GOT3 (cell line): Measurements from ENCODE around the gene CTAGE15.
"Not testable (repeated sequence)": the region's sequence is repeated elsewhere in the genome, so short reads cannot be mapped to it uniquely, and the experiment has no call there.

Source experiments
- DNase-seq: peaks from one replicate; lab custom pipeline; 2025; ENCODE audit warnings: mixed read lengths; lab: John Stamatoyannopoulos, UW

CTAGE15 gene

GRCh38 chr7:143571501-143571900 is at the start of gene CTAGE15:
Gene CTAGE15 (plus strand): TSS chr7:143571801. CDS start chr7:143571818, 17 bp downstream.
- not testable (repeated sequence) for DNase-seq

- not testable (repeated sequence) for DNase-seq
Measured at GRCh38 chr7:143522309-143522916, 49.2 kb upstream of the CTAGE15 start.

GRCh38 chr7:143531169-143531926 is 40.3 kb upstream of the CTAGE15 start:
- DNase-seq = not testable (repeated sequence)

GRCh38 chr7:143531932-143532331 is 39.7 kb upstream of the CTAGE15 start:
- not testable (repeated sequence) for DNase-seq

DNA sequence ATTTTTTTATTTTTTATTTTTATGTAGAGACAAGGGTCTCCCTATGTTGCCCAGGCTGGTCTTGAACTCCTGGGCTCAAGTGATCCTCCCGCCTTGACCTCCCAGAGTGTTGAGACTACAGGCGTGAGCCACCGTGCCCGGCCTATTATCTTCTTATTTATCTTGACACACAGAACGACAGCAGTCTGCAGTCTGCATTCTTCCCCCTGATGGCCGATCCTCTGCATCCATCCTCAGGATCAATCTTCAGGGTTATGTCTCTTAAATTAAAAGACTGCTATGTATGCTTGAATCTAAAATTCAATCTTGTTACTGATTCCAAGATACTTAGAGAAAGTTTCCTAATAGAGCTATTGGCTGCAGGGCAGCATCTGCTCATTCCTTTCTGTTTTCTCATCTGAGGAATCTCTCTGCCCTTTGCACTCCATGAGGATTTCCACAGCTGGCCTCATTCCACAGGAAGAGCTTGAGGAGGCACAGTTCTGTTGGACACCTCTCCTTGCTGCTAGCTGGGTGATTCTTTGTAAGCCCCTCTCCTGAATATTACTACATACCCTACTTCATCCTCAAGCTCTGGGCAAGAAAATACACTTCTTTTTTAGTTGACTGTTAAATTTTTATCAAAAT is 38.3 kb upstream of the CTAGE15 start:
- DNase-seq = not testable (repeated sequence)

DNA sequence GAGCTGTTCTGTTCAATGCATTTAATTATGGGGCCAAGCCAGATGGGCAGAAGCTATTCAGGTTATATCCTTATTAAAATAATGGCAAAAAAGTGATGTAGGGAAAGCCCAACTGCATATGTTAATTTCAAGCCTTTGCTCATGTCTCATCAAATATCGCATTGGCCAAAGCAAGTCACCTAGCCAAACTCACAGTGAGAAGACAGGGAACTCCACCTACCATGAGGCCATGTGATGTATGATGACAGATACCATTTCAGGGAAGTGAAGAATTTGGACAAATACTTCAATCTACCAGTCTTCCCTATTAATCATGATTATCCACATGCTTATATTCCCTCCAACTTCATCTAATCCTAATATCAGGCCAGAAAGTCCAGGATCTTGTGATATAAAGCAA is 35.2 kb upstream of the CTAGE15 start:
- DNase-seq = not testable (repeated sequence)

DNA sequence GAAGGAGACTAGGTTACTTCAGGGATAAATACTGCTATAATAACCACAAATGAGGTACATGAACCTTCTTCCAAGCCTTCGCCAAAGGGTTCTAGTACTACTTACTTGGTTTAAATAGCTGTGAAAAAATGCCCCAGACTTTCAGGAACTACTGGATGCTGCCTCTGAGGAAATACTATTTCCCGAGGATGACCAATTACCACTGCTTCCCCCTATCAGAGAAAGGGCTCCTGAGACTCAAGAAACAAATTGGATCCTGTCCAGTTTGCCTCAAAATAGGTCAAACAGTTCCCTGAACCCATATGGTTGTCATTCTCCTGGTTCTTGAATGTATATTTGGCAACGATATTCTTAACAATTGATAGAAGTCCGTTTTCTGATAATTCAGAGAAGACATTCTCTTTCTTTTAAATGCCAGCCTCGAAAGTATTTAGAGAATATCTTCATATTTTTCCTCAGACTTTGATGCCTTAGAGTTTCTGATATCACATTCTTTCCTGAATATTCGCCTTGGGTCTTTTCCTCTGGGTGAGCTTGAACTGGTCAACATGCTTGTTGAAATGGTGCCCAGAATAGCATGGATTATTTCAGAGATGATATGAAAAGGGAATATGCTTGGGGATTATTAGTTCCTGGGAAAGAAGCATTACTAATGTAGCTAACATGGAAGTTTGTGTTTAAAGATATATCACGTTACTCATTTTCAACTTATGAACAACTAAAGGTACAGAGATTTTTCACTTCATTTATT is 28.1 kb upstream of the CTAGE15 start:
- DNase-seq = not testable (repeated sequence)

DNA sequence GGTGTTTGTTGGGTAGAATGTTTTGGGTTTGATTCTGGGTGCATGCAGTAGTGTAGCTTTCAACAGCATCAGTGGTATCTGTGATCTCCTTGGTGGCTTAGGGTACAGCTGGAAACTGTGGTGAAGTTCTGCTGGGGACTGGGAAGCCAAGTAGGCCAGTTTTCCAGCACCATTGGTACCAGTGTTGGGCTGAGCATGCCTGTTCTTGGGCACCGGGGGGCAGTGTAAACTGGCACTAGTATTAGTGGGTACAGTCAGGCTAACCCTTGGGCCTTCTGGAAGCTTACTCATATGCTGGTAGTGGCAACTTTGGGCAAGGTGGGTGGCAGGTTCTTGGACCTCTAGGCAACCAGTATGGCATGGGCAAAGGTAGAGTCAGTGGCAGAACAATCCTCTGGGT is 15.6 kb upstream of the CTAGE15 start:
- DNase-seq = not testable (repeated sequence)

DNA sequence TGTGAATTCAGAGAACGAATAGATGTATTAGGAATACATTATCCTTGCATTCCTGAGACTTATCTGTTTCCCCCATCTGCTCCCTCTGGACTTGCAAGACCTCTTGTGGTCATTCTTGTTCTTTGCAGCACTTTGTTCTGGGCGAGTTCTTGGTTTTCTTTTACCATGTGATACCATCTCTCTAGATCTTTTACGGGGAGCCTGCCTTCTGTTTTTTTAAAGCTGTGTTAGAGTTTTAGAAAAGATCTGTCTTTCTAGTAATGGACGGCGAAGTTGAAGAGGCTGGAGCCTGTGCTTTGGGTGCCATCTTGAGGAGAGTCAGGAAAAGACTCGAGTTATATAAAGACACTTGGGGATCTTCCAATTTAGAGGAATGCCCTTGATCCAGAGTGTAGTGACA is 8.3 kb upstream of the CTAGE15 start:
- not testable (repeated sequence) for DNase-seq

GRCh38 chr7:143566001-143566400 is 5.6 kb upstream of the CTAGE15 start:
- DNase-seq = not testable (repeated sequence)

GRCh38 chr7:143588183-143588582 is 16.6 kb downstream of the CTAGE15 start:
- not testable (repeated sequence) for DNase-seq

DNA sequence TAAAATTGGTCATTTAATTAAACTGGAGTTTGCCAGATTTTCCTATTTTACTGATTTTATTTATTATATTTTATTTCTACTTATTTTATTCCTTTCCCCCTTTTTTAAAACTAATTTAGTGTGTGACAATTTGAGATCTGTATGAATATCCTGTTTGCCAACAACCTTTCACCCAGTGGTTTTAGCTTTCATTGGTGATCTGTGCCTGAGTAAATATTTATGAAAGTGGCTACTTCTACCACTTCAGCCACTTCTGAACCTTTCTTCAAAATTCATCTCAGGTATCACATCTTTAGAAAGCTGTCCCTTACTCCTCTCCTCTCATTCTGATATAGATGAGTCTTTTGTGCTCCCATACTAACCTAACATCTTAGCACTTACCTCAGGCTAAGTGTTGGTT is 18.3 kb downstream of the CTAGE15 start:
- DNase-seq = not testable (repeated sequence)

GRCh38 chr7:143598086-143598485 is 26.5 kb downstream of the CTAGE15 start:
- DNase-seq = not testable (repeated sequence)

DNA sequence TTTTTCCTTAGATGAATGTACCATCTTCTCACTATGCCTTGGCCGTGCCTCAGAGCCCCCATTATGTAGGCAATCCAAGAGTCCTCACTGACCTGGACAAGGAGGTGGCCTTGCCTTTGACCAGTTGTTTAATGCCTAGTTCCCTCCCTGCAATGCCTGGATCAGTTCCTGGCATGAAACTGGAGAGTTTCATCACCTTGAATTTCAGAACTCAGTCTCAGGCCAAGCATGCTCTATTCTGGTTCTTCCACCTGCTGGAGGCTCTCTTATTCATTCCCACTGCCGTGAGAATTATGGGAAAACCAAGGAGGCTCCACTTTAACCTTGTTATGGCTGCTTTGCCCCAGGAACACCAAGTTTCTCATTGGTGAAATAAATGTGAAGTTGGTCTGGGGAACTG is 31.9 kb downstream of the CTAGE15 start:
- not testable (repeated sequence) for DNase-seq

GRCh38 chr7:143606088-143606487 is 34.5 kb downstream of the CTAGE15 start:
- not testable (repeated sequence) for DNase-seq

GRCh38 chr7:143615545-143615944 is 43.9 kb downstream of the CTAGE15 start:
- not testable (repeated sequence) for DNase-seq

- not testable (repeated sequence) for DNase-seq
Measured at GRCh38 chr7:143617204-143617603, 45.6 kb downstream of the CTAGE15 start.

- not testable (repeated sequence) for DNase-seq
Measured at GRCh38 chr7:143620058-143620457, 48.5 kb downstream of the CTAGE15 start.

- not testable (repeated sequence) for DNase-seq
Measured at GRCh38 chr7:143620646-143621045, 49.0 kb downstream of the CTAGE15 start, which contains the start of gene TCAF2. Gene TCAF2 (plus strand): TSS chr7:143620974.

- DNase-seq = not testable (repeated sequence)
Measured at GRCh38 chr7:143621175-143621574, 49.6 kb downstream of the CTAGE15 start.

DNA sequence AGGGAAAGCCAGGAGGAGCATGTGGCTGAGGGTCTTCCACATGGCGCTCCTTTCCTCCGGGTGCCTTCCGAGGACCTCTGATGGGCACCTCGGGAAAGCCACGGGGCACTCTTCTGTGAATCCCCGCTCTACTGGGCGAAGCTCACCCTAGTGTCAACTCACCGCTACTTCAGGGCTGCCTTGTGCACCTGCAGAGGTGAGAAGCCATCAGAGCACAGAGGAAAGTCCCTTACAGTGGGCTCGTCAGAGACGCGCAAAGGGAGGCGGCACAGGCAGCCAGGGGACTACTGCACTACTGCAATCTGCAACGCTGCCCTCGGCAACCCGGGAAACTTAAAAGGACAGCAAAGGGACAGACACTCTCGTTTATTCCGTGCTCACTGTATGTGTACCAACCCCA is 50.5 kb downstream of the CTAGE15 start:
- DNase-seq = not testable (repeated sequence)
